GM20000 (cell line): ENCODE data around the gene TMEM30B.

Experiments
- DNase-seq: peaks from one replicate; pipeline ENCODE4 v3.0.0; 2012; ENCODE audit warnings: low spot score
- TF ChIP-seq, protein P1 (sequence below): IDR thresholded peaks from 2 replicates; pipeline ENCODE4 v1.5.1; 2012; ENCODE audit warnings: mild to moderate bottlenecking, control low read depth; ENCODE audit errors: extremely low read depth, missing control alignments

The TMEM30B gene

DNA sequence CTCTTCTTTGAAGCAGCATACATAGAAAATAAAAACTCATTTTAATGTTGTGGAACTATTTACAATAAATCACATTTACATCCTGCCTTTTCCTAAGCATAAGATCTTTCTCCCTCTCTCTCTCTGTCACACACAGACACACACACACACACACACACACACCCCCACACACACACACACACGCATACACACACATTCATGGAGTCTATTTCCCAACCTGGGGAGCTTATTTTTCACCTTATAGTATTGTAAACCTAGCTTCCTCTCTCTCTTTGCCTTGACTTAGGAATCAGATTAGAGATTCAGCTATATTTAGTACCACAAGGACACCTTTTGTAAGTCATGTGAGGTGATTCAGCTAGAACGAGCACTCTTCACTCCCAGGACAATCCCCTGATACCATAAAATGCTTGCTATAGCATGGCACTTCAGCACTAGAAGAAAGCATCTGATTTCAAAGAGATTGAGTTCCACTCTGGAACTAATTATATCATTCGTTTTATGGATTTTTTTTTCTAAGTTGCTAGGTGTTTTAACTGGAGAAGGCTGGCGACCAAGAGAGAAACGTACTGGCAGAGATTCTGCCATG is 23.6 kb downstream of the TMEM30B start:
- TF ChIP-seq, protein P1, sequence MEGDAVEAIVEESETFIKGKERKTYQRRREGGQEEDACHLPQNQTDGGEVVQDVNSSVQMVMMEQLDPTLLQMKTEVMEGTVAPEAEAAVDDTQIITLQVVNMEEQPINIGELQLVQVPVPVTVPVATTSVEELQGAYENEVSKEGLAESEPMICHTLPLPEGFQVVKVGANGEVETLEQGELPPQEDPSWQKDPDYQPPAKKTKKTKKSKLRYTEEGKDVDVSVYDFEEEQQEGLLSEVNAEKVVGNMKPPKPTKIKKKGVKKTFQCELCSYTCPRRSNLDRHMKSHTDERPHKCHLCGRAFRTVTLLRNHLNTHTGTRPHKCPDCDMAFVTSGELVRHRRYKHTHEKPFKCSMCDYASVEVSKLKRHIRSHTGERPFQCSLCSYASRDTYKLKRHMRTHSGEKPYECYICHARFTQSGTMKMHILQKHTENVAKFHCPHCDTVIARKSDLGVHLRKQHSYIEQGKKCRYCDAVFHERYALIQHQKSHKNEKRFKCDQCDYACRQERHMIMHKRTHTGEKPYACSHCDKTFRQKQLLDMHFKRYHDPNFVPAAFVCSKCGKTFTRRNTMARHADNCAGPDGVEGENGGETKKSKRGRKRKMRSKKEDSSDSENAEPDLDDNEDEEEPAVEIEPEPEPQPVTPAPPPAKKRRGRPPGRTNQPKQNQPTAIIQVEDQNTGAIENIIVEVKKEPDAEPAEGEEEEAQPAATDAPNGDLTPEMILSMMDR = no peak
- no peak for DNase-seq

GRCh38 chr14:61256826-61257468 is 24.2 kb downstream of the TMEM30B start:
- TF ChIP-seq, protein P1 = no peak
- no peak for DNase-seq

GRCh38 chr14:61255968-61256367 is 25.2 kb downstream of the TMEM30B start:
- TF ChIP-seq, protein P1 = no peak
- DNase-seq = no peak

- no peak for DNase-seq
These were observed 26.2 kb downstream of the TMEM30B start for GRCh38 chr14:61254808-61255526.

GRCh38 chr14:61253064-61253738 is 27.9 kb downstream of the TMEM30B start:
- no peak for DNase-seq
- TF ChIP-seq, protein P1 = no peak

More at GRCh38 chr14:61254808-61255526, 26.2 kb downstream of the TMEM30B start:
- TF ChIP-seq, protein P1 = no peak

- TF ChIP-seq, protein P1 = peak; percentile 89
These were observed 28.6 kb downstream of the TMEM30B start for GRCh38 chr14:61252369-61253063.

DNA sequence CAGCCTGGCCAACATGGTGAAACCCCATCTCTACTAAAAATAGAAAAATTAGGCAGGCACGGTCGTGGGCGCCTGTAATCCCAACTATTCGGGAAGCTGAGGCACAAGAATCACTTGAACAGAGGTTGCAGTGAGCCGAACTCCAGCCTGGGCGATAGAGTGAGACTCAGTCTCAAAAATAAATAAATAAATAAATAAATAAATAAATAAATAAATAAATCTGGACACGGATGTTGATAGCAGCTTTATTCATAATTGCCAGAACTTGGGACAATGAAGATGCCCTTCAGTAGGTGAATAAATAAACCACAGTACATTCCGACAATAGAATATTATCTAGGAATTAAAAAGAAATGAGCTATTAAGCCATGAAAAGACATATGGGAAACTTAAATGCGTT is 31.1 kb downstream of the TMEM30B start:
- TF ChIP-seq, protein P1 = no peak
- no peak for DNase-seq

More at GRCh38 chr14:61252369-61253063, 28.6 kb downstream of the TMEM30B start:
- peak; percentile 64 for DNase-seq
